Measurements from ENCODE around the gene NCAM2. TPM values are rescaled to one million over a fixed set of nuclear protein-coding genes. Genes with fewer than 3 reads are reported as not detected.

NCAM2 gene
- total RNA-seq, 4 donors from 2014 or later = 1.1 to 3.9 (median 2.7) TPM

GRCh38 chr21:20996421-20997310 lies 1.5 kb upstream of the NCAM2 start:
- no peak for TF ChIP-seq CTCF (IDR thresholded peaks at IDR 0.05; ENCODE audit: low read depth)

GRCh38 chr21:20997311-20997635 lies 936 bp upstream of the NCAM2 start:
- TF ChIP-seq CTCF (IDR thresholded peaks at IDR 0.05; ENCODE audit: low read depth) = no peak

GRCh38 chr21:20998456-20998789 lies 214 bp downstream of the NCAM2 start:
- no peak for TF ChIP-seq CTCF (IDR thresholded peaks at IDR 0.05; ENCODE audit: low read depth)

GRCh38 chr21:20998886-20999285 lies 677 bp downstream of the NCAM2 start:
- TF ChIP-seq CTCF (IDR thresholded peaks at IDR 0.05; ENCODE audit: low read depth) = no peak

- no peak for TF ChIP-seq CTCF (IDR thresholded peaks at IDR 0.05; ENCODE audit: low read depth)
These were observed 1.4 kb downstream of the NCAM2 start for GRCh38 chr21:20999659-21000058.

GRCh38 chr21:21000591-21001175 lies 2.5 kb downstream of the NCAM2 start:
- no peak for TF ChIP-seq CTCF (IDR thresholded peaks at IDR 0.05; ENCODE audit: low read depth)

- TF ChIP-seq CTCF (IDR thresholded peaks at IDR 0.05; ENCODE audit: low read depth) = no peak
These were observed 3.4 kb downstream of the NCAM2 start for GRCh38 chr21:21001591-21002100.

All from subcutaneous adipose tissue (tissue), 4 donors.